ENCODE measurements around the gene AIFM3. TPM values are rescaled to one million over a fixed set of nuclear protein-coding genes. Genes with fewer than 3 reads are reported as not detected.

The AIFM3 gene
- total RNA-seq, 8 experiments from 2014 or later, result 0.21 to 1.9 (median 0.72) TPM

DNA sequence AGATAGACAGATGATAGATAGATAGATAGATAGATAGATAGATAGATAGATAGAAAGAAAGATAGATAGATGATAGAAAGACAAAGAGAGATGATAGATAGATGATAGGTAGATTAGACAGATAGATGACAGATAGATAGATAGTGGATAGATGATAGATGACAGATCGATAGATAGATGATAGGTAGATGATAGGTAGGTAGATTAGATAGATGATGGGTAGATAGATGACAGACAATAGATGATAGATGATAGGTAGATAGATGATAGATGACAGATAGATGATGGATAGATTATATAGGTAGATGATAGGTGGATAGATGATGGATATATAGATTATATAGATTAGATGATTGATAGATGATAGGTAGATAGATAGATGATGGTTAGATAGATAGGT, 19.3 kb downstream of the AIFM3 start:
- no peak for ATAC-seq (replicated peaks in 6 of 8)
- in situ Hi-C loops (cut with MboI; ENCODE audit: low pct_unique_long_range_greater_than_20kb in 2 of 9, low sequenced_read_pairs in 9 of 9, unreplicated experiment in 9 of 9), result no loop called here
- no peak overlapping the region for H3K4me3 ChIP-seq
- H3K27ac ChIP-seq, result no peak overlapping the region
- WGBS, 10 experiments, result 86 to 100% (median 97%) methylated on average over 1 of the region's 1 CpG; no CpG with 5 or more reads in 1 of the 10 experiments
- peaks cover 7 to 8% of the 10 kb centered on the region in 2 donors for H3K4me1 ChIP-seq (replicated peaks in 1 of 2)

GRCh38 chr22:20987375-20987774, 20.3 kb downstream of the AIFM3 start:
- Histone ChIP-seq H3K4me1 (replicated peaks in 1 of 2) (peaks cover 6 to 7% of the 10 kb centered on the region in 2 donors), H3K27ac (no peak overlapping the region), H3K4me3 (no peak overlapping the region)
- in situ Hi-C loops (cut with MboI; ENCODE audit: low pct_unique_long_range_greater_than_20kb in 2 of 9, low sequenced_read_pairs in 9 of 9, unreplicated experiment in 9 of 9), result no loop called here
- ATAC-seq (replicated peaks in 6 of 8), result no peak
- WGBS, 10 experiments, result 87 to 100% (median 100%) methylated on average over 1 to 8 of the region's 14 CpGs; no CpG with 5 or more reads in 7 of the 10 experiments

GRCh38 chr22:20988573-20989322, 21.7 kb downstream of the AIFM3 start:
- H3K4me3 ChIP-seq, result no peak overlapping the region
- 0 to 100% (median 69%) methylated on average over 1 to 4 of the region's 16 CpGs; no CpG with 5 or more reads in 5 of the 10 experiments for WGBS, 10 experiments
- H3K27ac ChIP-seq, result no peak overlapping the region
- H3K4me1 ChIP-seq (replicated peaks in 1 of 2), result no peaks in the 10 kb centered on the region
- in situ Hi-C loops (cut with MboI; ENCODE audit: low pct_unique_long_range_greater_than_20kb in 2 of 9, low sequenced_read_pairs in 9 of 9, unreplicated experiment in 9 of 9), result no loop called here
- no peak for ATAC-seq (replicated peaks in 6 of 8)

DNA sequence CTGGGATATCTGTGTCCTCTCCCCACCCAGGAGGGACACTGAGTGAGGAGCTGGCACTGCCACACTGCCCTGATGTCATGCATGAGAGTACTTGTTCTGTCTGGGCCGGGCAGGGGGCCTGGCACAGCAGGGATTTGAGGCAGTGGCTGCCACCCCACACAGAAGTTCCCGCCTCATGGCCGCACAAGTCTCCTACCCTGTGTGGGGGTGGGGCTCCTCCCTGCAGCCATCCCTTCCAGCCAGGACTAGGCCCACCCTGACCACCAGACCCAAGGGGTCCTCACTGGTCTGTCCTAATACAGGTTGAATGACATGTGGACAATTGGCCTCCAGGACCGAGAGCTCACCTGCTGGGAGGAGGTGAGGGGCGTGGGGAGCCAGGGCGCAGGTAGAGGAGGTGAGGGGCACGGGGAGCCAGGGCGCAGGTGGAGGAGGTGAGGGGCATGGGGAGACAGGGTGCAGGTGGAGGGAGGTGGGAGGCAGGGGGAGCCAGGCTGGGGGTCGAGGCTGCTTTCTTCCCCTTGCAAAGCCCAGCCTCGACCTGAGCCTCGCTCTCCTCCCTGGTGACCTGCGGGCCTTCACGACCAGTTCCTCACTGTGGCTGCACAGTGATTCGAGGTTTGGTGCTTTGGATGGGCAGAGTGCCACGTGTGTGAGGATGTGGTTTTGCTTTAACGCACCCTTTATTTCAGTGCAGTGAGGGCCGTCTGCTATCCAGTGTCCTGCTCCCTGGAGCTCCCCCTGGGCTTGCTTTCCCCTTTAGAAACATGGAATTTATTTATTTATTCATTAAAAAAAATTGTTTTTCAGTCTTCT, 22.5 kb downstream of the AIFM3 start:
- in situ Hi-C loops (cut with MboI; ENCODE audit: low pct_unique_long_range_greater_than_20kb in 2 of 9, low sequenced_read_pairs in 9 of 9, unreplicated experiment in 9 of 9), result no loop called here
- Histone ChIP-seq H3K4me3 (no peak overlapping the region), H3K4me1 (replicated peaks in 1 of 2) (no peaks in the 10 kb centered on the region), H3K27ac (peak overlapping the region in 1 of 2 donors; percentile 46)
- WGBS, 10 experiments, result 25 to 100% (median 82%) methylated on average over 1 to 4 of the region's 17 CpGs; no CpG with 5 or more reads in 4 of the 10 experiments
- ATAC-seq (replicated peaks in 6 of 8), result no peak

DNA sequence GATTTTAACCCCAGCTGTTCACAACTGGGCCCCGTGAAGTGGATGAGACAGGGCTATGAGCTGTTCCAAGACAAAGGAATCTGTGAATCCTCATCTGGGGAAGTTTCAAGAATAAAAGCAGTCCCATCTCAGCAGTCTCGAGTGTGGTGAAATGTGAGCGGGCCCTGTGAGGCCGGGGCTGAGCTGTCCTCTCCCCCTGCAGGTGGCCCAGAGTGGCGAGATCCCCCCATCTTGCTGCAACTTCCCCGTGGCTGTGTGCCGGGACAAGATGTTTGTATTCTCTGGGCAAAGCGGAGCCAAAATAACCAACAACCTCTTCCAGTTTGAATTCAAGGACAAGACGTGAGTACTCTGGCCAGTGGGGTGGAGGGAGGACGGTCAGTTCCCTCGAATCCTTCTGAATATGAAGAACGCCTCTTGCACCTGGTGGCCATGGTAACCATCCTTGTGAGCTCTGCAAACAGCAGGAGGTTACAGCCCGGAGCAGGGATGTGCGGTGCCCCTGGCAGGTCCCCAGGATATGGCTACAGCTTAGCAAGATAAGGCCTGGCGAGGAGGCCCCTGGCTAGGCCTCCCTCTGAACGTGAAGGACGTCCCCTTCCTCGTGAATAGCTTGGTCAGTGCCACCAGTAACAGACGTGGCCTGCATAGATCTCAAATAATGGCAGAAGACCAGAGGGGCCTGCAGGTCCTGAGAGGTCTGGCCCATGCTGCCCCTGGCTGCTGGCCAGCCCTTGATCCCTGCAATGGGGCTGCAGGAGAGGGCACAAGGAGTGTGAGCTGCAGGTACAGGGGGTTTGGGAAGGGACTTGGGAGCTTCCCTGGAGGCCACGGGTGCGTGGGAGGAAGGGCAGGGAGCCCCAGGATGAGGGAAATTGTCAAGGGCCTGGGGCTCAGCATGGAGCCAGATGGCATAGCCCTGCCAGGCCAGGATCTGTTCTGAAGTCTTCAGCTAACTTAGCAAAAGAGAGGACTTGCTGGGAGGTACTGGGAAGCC, 23.4 kb downstream of the AIFM3 start:
- no peak overlapping the region for H3K4me3 ChIP-seq
- H3K4me1 ChIP-seq (replicated peaks in 1 of 2), result no peaks in the 10 kb centered on the region
- ATAC-seq (replicated peaks in 6 of 8), result no peak
- in situ Hi-C loops (cut with MboI; ENCODE audit: low pct_unique_long_range_greater_than_20kb in 2 of 9, low sequenced_read_pairs in 9 of 9, unreplicated experiment in 9 of 9), result no loop called here
- peak overlapping the region in 1 of 2 donors; percentile 46 for H3K27ac ChIP-seq
- WGBS, 10 experiments, result 72 to 100% (median 87%) methylated on average over 1 to 14 of the region's 21 CpGs; no CpG with 5 or more reads in 5 of the 10 experiments

GRCh38 chr22:20991252-20992055, 24.4 kb downstream of the AIFM3 start:
- WGBS, 10 experiments, result 67 to 100% (median 83%) methylated on average over 1 to 5 of the region's 24 CpGs; no CpG with 5 or more reads in 5 of the 10 experiments
- no peaks in the 10 kb centered on the region for H3K4me1 ChIP-seq (replicated peaks in 1 of 2)
- no peak overlapping the region for H3K4me3 ChIP-seq
- peak overlapping the region in 1 of 2 donors; percentile 41 for H3K27ac ChIP-seq
- peak in 1 of 8 experiments; percentile 9 for ATAC-seq (replicated peaks in 6 of 8)
- in situ Hi-C loops (cut with MboI; ENCODE audit: low pct_unique_long_range_greater_than_20kb in 2 of 9, low sequenced_read_pairs in 9 of 9, unreplicated experiment in 9 of 9), result no loop called here

DNA sequence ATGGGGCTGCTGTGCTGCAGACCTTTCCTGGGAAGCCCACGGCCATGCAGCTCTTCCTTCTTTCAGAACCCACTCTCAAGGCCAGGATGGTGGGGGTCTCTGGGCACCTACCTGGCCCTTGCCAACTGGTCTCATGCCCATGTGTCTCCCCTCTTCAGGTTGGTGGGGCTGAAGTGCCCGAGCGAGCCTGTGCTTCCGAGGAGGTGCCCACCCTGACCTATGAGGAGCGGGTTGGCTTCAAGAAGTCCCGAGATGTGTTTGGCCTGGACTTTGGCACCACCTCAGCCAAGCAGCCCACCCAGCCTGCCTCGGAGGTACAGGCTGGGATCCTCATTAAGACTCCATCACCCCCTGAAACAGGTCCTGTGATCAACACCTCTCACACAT, 25.0 kb downstream of the AIFM3 start:
- H3K27ac ChIP-seq, result peak overlapping the region in 1 of 2 donors; percentile 41
- no peak for ATAC-seq (replicated peaks in 6 of 8)
- in situ Hi-C loops (cut with MboI; ENCODE audit: low pct_unique_long_range_greater_than_20kb in 2 of 9, low sequenced_read_pairs in 9 of 9, unreplicated experiment in 9 of 9), result no loop called here
- no peak overlapping the region for H3K4me3 ChIP-seq
- 76 to 98% (median 93%) methylated on average over 3 to 6 of the region's 7 CpGs; no CpG with 5 or more reads in 7 of the 10 experiments for WGBS, 10 experiments
- no peaks in the 10 kb centered on the region for H3K4me1 ChIP-seq (replicated peaks in 1 of 2)

DNA sequence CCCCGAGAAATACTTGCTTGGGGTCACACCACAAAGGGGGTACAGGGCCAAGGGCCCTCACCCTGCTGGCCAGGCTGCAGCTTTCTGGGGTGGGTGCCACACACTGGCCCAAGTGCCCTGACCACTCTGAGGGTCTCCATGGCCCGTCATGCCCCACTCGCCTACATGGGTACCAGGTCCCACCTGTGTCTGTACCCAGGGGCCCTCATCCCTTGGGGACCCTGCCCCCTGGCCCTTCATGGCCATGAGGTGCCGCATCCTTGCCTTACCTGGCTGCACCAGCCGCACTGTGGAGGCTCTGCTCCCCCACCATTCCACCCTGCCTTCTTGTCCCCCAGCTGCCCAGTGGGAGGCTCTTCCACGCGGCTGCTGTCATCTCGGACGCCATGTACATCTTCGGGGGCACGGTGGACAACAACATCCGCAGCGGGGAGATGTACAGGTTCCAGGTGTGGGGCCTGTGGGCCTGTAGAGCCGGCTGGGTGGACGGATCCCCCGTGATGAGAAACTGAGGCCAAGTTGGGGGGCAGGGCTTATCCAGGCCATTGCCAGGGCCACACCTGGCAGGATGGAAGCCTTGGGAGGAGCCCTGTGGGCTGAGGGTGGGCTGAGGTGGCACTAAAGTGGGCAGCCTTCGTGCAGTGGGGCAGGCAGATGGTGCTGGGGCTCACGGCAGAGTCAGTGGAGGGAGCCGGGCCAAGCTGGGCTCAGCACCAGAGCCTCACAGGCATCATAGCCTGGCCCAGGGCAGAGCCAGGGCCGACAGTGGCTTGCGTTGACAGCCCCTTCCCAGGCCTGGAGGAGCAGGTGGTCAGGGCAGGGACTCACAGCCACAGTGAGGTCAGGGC, 25.6 kb downstream of the AIFM3 start:
- Histone ChIP-seq H3K4me1 (replicated peaks in 1 of 2) (no peaks in the 10 kb centered on the region), H3K4me3 (no peak overlapping the region), H3K27ac (peak overlapping the region; percentile 28 to 41)
- WGBS, 10 experiments, result 40 to 100% (median 79%) methylated on average over 1 to 8 of the region's 21 CpGs; no CpG with 5 or more reads in 4 of the 10 experiments
- no peak for ATAC-seq (replicated peaks in 6 of 8)
- in situ Hi-C loops (cut with MboI; ENCODE audit: low pct_unique_long_range_greater_than_20kb in 2 of 9, low sequenced_read_pairs in 9 of 9, unreplicated experiment in 9 of 9), result no loop called here

GRCh38 chr22:20993304-20994127, 26.5 kb downstream of the AIFM3 start:
- Histone ChIP-seq H3K27ac (peak overlapping the region in 1 of 2 donors; percentile 28), H3K4me3 (no peak overlapping the region), H3K4me1 (replicated peaks in 1 of 2) (no peaks in the 10 kb centered on the region)
- WGBS, 10 experiments, result 84 to 100% (median 100%) methylated on average over 1 to 5 of the region's 29 CpGs; no CpG with 5 or more reads in 5 of the 10 experiments
- no peak for ATAC-seq (replicated peaks in 6 of 8)
- in situ Hi-C loops (cut with MboI; ENCODE audit: low pct_unique_long_range_greater_than_20kb in 2 of 9, low sequenced_read_pairs in 9 of 9, unreplicated experiment in 9 of 9), result no loop called here

DNA sequence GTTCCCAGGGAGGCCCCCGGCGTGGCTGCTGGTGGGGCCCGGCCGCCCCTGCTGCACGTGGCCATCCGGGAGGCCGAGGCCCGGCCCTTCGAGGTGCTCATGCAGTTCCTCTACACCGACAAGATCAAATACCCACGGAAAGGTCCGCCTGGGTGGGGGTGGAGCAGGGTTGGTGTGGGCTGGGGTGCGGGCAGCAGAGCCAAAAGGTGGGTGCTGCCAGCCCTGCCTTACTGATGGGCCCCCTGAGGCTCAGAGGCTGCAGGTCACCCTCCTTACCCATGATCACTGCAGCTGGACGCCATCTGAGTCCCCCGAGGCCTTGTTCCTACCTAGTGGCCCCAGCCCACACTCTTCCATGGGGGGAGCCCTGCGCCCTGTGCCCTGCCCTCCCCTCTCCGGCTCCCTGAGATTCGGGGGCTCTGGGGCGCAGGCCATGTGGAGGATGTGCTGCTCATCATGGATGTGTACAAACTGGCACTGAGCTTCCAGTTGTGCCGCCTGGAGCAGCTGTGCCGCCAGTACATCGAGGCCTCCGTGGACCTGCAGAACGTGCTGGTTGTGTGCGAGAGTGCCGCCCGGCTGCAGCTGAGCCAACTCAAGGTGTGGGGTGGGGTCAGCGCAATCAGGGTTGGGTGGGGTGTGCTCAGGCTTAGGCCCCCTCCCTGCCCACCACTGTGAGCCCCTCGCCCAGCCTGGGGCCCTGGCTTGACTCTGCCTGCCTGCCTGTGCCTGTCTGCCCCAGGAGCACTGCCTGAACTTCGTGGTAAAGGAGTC, 27.3 kb downstream of the AIFM3 start:
- in situ Hi-C loops (cut with MboI; ENCODE audit: low pct_unique_long_range_greater_than_20kb in 2 of 9, low sequenced_read_pairs in 9 of 9, unreplicated experiment in 9 of 9), result no loop called here
- H3K27ac ChIP-seq, result no peak overlapping the region
- no peak for ATAC-seq (replicated peaks in 6 of 8)
- H3K4me1 ChIP-seq (replicated peaks in 1 of 2), result no peaks in the 10 kb centered on the region
- no peak overlapping the region for H3K4me3 ChIP-seq
- 80 to 100% (median 96%) methylated on average over 1 to 13 of the region's 30 CpGs; no CpG with 5 or more reads in 5 of the 10 experiments for WGBS, 10 experiments

Measured in motor neuron (in vitro differentiated cells).